Stimulated activated CD4-positive, alpha-beta T cell treated with anti-CD3 and anti-CD28 coated beads, Interleukin-4, amount 100 ng/mL, for 24 hours (primary cell): ENCODE data around the gene WDR70.
A peak's percentile ranks its signal among the peaks of the same experiment; 100 is the strongest.

Source experiments
- DNase-seq: peaks from one replicate; pipeline ENCODE4 v3.0.0-alpha.2; 2020

The WDR70 gene

DNA sequence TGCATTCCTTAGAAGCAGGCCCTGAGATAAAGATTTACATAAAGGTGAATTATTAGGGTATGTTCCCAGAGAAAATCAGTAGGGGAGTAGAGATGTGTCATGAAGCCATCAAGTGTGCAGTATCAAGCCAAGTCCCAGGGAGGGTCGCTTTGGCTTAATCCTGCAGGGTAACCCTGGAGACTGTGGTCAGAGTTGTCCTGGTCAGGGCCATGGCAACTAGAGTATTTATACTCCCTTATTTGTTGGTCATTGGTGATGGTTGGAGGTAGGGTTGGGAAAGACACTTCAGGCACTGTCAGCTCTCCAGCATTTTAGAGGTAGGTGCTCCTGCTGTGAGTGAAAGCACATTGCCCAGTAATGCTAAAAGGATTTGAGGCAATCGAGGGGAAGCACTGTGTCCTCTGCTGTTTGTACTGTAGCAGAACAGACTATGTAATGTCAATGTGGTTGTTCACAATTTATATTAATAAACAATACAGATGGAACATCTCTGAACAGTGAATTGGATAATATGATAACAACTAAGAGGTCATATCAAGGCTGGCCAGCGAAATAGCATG lies 351.9 kb downstream of the WDR70 start:
- no peak for DNase-seq

GRCh38 chr5:37734114-37734513 lies 355.0 kb downstream of the WDR70 start:
- no peak for DNase-seq

DNA sequence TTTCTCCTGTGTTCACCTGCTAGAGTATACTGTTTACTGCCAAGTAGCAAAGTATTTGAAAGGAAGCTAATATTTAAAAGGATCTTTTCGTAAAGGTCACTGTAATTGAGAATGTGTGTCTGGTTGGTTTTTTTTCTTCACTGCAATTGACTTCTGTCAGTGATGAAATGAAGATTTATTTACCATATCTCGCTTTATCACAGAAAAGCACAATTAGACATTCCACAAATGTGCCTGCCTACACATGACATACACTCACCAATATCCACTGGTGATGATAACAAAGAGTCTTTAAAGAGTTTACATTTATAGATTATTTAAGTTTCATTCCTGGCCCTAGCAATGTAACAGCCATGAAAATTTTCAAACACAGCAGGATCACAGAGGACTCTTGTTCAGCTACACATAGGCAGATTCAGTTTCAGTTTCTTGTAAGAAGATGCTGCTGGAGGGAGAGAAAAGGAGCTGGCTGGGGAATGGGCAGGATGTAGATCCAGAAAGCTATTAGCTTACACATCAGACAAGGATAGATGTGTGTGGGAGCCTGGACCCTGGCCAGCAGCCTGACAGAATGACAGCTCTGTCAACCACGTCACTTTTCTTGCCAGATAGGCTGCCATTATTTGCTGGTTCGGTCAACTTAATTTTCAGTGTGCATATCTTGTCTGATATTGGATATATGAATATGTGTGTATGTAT lies 356.7 kb downstream of the WDR70 start:
- no peak for DNase-seq

- DNase-seq = no peak
These were observed 357.3 kb downstream of the WDR70 start for GRCh38 chr5:37736397-37736796.

- DNase-seq = no peak
These were observed 358.4 kb downstream of the WDR70 start for GRCh38 chr5:37737326-37738056.

GRCh38 chr5:37738057-37738691 lies 359.1 kb downstream of the WDR70 start:
- peak; percentile 24 for DNase-seq

GRCh38 chr5:37738865-37739488 lies 359.9 kb downstream of the WDR70 start:
- DNase-seq = no peak

GRCh38 chr5:37739817-37740261 lies 360.7 kb downstream of the WDR70 start:
- no peak for DNase-seq

DNA sequence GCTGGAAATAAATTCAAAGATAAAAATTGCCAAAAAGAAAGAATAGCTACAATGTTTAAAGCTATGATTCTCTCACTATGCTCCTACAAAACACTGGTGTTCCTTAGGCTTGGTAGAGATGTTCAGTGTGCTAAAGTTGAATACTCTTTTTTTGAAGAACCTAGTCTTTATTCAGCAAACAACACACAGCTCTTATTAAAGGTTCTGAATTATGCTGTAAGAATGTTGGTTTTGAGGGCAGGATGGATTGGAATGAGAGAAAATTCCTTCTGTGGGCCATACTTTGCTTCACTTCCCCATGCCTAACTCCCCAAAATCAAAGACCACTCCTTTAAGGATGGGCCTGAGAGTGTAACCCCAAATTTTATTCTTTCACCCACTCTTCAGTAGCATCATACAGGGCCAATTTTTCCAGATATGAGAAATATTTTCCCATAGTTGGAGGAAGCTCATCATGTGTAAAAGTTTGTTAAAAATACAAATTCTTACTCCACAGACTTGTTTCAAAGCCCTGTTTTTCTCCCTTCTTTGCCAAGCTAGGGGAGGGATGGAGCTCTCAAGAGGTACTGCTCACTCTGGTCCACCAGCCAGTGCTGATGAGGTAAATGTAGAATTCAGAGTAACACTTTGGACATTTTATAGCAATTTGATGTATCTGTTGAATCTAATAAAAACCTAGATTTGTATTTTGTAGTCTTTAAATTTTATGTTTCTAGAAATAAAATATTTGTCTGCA lies 361.4 kb downstream of the WDR70 start:
- DNase-seq = no peak

- DNase-seq = no peak
These were observed 363.0 kb downstream of the WDR70 start for GRCh38 chr5:37742111-37742510.

DNA sequence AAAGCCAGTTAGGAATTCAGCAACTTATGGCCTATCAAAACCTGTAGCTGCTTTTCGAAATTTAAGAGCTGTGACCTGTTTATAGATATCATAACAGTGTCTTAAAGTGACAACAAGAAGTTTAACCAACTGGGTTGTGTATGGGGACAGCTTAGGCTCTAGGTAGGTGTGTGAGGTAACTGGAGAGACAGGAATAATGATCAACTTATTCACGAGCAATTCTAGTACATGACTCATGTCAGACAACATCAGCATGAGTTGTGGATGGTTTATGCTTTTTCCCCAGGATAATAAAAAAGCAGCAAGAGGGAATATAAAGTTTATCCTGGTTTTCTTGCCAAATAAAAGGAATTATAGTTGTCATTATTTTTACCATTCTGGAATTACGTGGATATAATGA lies 372.1 kb downstream of the WDR70 start:
- no peak for DNase-seq

DNA sequence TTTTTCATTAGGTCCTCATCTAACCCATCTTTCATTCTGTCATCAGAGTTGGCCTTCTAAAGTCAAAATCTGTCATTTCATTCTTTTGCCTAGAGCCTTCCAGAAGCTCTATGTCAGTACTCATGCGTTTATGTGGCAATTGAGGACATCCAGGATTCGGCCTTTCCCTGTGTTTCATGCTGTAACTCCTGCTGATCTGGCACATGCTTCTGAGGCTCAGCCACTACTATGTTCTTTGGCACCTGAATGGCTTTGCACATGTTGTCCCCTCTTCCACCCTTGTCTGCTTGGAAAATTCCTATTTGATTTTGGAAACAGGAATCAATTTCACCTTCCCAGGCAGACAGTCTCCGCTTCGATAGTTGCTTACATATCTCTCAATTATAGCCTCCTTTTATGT lies 375.9 kb downstream of the WDR70 start:
- DNase-seq = no peak

DNA sequence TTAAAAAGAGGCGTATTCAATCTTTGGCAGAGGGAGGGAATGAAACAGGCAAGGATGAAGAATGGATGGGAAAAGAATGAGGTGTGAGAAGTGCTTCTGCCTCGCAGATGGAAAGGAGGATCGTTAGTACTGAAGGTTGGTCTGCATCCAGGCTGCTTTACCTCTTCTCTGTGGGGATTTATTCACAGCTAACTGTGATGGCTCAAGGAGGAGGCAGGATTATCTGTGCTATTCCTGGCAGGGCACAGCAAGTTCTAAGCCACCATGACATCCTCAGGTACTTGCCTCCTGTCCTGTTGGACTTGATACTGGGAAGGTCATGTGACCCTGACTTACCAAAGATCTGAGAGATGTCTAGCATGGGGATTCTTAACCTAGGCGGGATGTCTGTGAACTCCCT lies 376.5 kb downstream of the WDR70 start:
- DNase-seq = no peak

DNA sequence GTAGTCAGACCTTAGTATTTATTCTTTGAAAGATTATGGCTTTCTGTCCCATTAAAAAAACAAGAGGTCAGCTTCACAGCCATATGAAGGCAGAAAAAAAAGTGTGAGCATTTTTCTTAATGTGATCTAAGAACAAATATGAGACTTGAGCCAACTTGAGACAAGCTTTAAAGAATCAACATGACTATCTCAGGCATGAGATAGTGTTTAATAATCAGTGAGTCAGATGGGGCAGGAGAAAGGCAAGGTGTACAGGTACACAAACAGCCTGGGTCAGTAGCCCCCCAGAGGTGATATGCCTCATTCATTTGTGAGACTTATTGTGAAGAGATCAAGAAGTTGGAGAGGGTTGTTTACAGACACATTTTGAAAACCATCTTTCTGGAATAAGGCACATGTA lies 377.1 kb downstream of the WDR70 start:
- no peak for DNase-seq

DNA sequence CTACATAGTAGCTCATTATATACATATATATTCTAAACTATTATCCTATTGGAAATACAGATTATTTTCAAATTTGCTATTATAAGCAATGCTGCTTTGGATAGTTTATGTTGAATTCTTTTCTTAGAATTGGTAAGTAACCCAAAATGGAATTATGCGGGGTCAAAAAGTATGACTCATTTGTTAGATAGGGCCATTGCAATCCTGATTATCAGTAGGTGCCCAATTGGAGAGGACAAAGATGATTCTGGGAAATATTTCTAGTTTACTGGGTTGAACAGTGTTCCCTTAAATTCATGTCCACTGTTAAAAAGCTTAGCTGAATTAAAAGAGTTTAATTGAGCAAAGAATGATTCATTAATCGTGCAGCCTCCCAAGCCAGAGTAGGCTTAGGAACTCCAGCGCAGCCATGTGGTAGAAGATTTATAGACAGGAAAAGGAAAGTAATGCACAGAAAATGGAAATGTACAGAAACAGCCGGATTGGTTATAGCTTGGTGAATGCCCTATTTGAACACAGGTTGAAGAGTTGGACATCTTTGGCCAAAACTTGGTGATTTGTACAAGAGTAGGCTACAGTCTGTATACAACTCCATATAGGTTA lies 379.0 kb downstream of the WDR70 start:
- DNase-seq = no peak

DNA sequence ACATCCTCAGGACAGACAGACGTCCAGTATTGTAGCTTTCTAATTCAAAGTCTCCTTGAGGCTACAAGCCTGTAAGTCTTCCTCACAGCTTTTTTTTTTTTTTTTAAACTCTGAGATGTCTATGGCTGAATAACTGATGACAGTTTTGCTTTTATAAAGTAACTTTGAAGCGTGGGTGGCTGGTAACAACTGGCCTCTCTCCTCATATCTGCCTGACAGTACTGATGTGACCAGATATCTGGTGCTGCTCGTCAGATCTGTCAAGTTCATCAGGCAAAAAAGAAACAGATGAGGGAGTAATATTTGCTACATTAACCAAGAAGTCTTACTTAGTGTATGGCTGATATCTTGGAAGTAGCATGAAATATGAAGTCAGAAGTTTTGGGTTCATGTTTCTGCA lies 388.1 kb downstream of the WDR70 start:
- no peak for DNase-seq

DNA sequence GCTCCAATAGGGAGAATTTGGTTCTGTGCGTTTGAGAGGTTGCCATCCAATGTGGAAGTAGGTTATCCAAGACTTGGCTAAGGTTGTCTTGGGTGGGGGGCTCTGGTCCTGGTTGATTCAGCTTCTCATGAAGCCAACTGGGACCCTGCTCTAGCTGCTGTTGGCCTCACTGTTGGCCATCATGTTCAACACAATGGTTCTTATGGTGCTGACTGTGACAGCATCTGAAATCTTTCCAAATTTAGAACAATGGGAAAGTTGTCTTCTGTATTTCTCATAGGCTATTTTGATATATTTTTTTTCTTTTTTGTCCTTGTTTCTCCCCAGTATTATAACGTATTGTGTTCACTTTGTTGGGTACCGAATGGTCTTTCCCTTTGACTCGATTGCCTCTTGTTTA lies 388.8 kb downstream of the WDR70 start:
- no peak for DNase-seq

DNA sequence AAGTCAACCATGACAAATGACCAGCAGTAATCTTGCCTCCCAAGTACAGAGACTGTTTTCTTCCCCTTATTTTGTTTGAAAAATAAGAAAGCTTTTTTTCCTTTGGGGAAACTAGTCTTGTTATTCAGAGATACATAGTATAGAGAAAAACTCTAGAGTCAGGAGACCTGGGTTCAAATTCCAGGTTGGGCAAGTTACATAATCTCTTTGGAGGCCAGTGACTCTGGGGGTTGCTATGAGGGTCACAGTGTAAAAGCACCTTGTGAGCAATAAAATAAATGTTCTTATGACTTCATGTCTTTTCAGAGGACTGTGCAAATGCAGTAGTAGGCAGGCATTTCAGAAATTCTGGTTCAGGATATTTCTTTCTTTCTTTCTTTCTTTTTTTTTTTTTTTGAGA lies 389.3 kb downstream of the WDR70 start:
- no peak for DNase-seq

- no peak for DNase-seq
These were observed 390.0 kb downstream of the WDR70 start for GRCh38 chr5:37769108-37769507.

DNA sequence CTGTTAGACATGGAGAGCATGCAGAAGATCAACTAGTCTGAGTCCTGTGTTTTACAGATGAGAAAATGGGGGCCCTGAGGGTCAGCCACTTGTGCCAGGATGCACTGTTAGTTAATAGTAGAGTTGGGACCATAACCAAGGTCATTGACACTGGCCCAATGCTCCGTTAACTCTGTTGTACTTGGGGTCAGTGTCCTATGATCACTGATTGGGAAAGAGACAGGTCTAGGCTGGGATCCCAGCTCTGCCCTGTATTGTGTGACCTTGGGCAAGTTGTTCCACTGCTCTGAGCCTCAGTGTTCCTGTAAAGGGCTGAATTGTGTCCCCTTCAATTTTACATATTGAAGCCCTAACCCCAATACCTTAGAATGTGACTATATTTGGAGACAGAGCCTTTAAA lies 390.7 kb downstream of the WDR70 start:
- no peak for DNase-seq

- no peak for DNase-seq
These were observed 391.7 kb downstream of the WDR70 start for GRCh38 chr5:37770786-37771185.

DNA sequence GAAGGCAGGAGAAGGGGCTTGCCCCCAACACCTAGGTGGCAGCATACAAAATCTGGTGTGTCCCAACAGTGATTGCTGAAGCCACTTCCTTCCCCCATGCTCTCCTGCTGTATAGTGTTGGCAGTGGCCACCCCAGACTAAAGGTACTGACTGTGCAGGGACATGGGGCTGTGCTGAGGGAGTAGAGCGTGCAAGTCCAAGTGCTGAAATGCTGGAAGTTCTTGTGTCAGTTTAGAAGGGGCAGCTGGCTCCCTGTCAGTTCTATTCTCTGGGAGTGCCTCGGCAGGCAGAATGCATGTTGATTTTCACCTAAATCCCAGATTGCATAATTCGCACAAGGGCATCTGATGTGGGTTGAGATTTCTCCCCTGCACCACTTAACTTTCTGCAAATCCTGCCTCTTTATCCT lies 392.1 kb downstream of the WDR70 start:
- DNase-seq = no peak
